ENCODE results near the gene LRP2BP. TPM values are rescaled to one million over a fixed set of nuclear protein-coding genes. Genes with fewer than 3 reads are reported as not detected.

LRP2BP gene
- total and polyA plus RNA-seq, 2 experiments from 2014 or later, result 0.28 to 1.7 TPM

- TF ChIP-seq, protein P1, sequence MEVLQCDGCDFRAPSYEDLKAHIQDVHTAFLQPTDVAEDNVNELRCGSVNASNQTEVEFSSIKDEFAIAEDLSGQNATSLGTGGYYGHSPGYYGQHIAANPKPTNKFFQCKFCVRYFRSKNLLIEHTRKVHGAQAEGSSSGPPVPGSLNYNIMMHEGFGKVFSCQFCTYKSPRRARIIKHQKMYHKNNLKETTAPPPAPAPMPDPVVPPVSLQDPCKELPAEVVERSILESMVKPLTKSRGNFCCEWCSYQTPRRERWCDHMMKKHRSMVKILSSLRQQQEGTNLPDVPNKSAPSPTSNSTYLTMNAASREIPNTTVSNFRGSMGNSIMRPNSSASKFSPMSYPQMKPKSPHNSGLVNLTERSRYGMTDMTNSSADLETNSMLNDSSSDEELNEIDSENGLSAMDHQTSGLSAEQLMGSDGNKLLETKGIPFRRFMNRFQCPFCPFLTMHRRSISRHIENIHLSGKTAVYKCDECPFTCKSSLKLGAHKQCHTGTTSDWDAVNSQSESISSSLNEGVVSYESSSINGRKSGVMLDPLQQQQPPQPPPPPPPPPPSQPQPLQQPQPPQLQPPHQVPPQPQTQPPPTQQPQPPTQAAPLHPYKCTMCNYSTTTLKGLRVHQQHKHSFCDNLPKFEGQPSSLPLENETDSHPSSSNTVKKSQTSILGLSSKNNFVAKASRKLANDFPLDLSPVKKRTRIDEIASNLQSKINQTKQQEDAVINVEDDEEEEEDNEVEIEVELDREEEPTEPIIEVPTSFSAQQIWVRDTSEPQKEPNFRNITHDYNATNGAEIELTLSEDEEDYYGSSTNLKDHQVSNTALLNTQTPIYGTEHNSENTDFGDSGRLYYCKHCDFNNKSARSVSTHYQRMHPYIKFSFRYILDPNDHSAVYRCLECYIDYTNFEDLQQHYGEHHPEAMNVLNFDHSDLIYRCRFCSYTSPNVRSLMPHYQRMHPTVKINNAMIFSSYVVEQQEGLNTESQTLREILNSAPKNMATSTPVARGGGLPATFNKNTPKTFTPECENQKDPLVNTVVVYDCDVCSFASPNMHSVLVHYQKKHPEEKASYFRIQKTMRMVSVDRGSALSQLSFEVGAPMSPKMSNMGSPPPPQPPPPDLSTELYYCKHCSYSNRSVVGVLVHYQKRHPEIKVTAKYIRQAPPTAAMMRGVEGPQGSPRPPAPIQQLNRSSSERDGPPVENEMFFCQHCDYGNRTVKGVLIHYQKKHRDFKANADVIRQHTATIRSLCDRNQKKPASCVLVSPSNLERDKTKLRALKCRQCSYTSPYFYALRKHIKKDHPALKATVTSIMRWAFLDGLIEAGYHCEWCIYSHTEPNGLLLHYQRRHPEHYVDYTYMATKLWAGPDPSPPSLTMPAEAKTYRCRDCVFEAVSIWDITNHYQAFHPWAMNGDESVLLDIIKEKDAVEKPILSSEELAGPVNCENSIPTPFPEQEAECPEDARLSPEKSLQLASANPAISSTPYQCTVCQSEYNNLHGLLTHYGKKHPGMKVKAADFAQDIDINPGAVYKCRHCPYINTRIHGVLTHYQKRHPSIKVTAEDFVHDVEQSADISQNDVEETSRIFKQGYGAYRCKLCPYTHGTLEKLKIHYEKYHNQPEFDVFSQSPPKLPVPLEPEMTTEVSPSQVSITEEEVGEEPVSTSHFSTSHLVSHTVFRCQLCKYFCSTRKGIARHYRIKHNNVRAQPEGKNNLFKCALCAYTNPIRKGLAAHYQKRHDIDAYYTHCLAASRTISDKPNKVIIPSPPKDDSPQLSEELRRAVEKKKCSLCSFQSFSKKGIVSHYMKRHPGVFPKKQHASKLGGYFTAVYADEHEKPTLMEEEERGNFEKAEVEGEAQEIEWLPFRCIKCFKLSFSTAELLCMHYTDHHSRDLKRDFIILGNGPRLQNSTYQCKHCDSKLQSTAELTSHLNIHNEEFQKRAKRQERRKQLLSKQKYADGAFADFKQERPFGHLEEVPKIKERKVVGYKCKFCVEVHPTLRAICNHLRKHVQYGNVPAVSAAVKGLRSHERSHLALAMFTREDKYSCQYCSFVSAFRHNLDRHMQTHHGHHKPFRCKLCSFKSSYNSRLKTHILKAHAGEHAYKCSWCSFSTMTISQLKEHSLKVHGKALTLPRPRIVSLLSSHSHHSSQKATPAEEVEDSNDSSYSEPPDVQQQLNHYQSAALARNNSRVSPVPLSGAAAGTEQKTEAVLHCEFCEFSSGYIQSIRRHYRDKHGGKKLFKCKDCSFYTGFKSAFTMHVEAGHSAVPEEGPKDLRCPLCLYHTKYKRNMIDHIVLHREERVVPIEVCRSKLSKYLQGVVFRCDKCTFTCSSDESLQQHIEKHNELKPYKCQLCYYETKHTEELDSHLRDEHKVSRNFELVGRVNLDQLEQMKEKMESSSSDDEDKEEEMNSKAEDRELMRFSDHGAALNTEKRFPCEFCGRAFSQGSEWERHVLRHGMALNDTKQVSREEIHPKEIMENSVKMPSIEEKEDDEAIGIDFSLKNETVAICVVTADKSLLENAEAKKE (CRISPR knock-in tag; IDR thresholded peaks at IDR 0.05), result no peak
- TF ChIP-seq ZNF331 (CRISPR knock-in tag; IDR thresholded peaks at IDR 0.05; ENCODE audit: low read depth), result no peak
- no peak for TF ChIP-seq ZNF114 (CRISPR knock-in tag; IDR thresholded peaks at IDR 0.05)
- no peak for TF ChIP-seq CTCF (conservative IDR thresholded peaks at IDR 0.05; ENCODE audit: low read depth in 2 of 2)
Measured at GRCh38 chr4:185404031-185404430, 8.3 kb upstream of the LRP2BP start (continued).

DNA sequence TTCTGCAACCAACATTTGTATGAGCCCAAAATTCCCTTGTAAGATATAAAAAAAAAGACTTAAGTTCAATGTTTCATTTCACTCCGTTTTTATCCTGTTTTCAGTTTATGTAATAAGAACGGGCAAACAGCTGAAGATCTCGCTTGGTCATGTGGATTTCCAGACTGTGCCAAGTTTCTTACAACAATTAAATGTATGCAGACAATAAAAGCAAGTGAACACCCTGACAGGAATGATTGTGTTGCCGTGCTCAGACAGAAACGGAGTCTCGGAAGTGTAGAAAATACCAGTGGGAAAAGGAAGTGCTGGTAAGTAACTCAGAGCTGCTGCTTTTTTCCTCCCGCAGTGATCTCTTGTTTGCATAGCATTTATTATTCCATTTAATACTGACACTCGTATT lies 3.7 kb upstream of the LRP2BP start:
- no peak overlapping the region for H3K4me2 ChIP-seq
- H3K27me3 ChIP-seq (ENCODE audit: insufficient read depth), result peaks cover 9% of the 10 kb centered on the region
- Mint-ChIP-seq H3K27ac (no peak overlapping the region), H3K9me3 (peaks cover 3% of the 10 kb centered on the region; the same call in 1 of the 3 replicates), H3K27me3 (ENCODE audit: insufficient read depth, low read depth, poor library complexity) (peaks cover 2% of the 10 kb centered on the region), H3K36me3 (ENCODE audit: low read depth) (peaks cover 20% of the 10 kb centered on the region; the same call in 2 of the 3 replicates), H3K4me3 (no peak overlapping the region), H3K4me1 (peaks cover 11% of the 10 kb centered on the region)
- no peaks in the 10 kb centered on the region for H3K9me2 ChIP-seq (ENCODE audit: insufficient read depth)
- H3F3A ChIP-seq (replicated peaks; ENCODE audit: low read depth), result peaks cover 4% of the 10 kb centered on the region; the same call in 1 of the 2 replicates
- no peak for ATAC-seq
- H4K20me1 ChIP-seq (replicated peaks; ENCODE audit: insufficient read depth), result no peaks in the 10 kb centered on the region
- no peak overlapping the region for H2AFZ ChIP-seq
- H3K27ac ChIP-seq (ENCODE audit: low read depth), result no peak overlapping the region
- no peaks in the 10 kb centered on the region; the same call in 1 of the 2 replicates for H3K4me1 ChIP-seq (ENCODE audit: insufficient read depth)
- no peaks in the 10 kb centered on the region for H3K79me2 ChIP-seq (replicated peaks; ENCODE audit: insufficient read depth)
- no peak overlapping the region for H3K4me3 ChIP-seq
- no peak for DNase-seq (ENCODE audit: low spot score)
- no peaks in the 10 kb centered on the region; the same call in 1 of the 2 replicates for H3K36me3 ChIP-seq (ENCODE audit: insufficient read depth)
- no peak for TF ChIP-seq REST (IDR thresholded peaks at IDR 0.05; ENCODE audit: unreplicated experiment)
